BE2C (cell line): ENCODE data around the gene RAB11B.
"Not testable (repeated sequence)": the region's sequence is repeated elsewhere in the genome, so short reads cannot be mapped to it uniquely, and the experiment has no call there.

Experiments
- DNase-seq: peaks from one replicate; pipeline ENCODE4 v3.0.0-alpha.2; 2020
- H3K27me3 ChIP-seq: fragments of 250-450 bp; sonication (Bioruptor Pico); 2 replicates; pipeline ENCODE4 v1.5.1; 2020; ENCODE audit warnings: mild to moderate bottlenecking
- H3K36me3 ChIP-seq: fragments of 250-450 bp; sonication (Bioruptor Pico); 2 replicates; pipeline ENCODE4 v1.5.1; 2020; ENCODE audit warnings: mild to moderate bottlenecking
- H3K4me1 ChIP-seq: fragments of 250-450 bp; sonication (Bioruptor Pico); 2 replicates; pipeline ENCODE4 v1.5.1; 2020
- H3K4me3 ChIP-seq: 2 replicates; pipeline ENCODE4 v1.5.1; 2011; ENCODE audit warnings: low read depth, low read length
- H3K9me3 ChIP-seq: fragments of 250-450 bp; sonication (Bioruptor Pico); 2 replicates; pipeline ENCODE4 v1.5.1; 2020
- TF ChIP-seq, protein P1 (sequence below): IDR thresholded peaks from 2 replicates; pipeline ENCODE4 v1.5.1; 2012; ENCODE audit warnings: mild to moderate bottlenecking, low read depth, low read length

The RAB11B gene

DNA sequence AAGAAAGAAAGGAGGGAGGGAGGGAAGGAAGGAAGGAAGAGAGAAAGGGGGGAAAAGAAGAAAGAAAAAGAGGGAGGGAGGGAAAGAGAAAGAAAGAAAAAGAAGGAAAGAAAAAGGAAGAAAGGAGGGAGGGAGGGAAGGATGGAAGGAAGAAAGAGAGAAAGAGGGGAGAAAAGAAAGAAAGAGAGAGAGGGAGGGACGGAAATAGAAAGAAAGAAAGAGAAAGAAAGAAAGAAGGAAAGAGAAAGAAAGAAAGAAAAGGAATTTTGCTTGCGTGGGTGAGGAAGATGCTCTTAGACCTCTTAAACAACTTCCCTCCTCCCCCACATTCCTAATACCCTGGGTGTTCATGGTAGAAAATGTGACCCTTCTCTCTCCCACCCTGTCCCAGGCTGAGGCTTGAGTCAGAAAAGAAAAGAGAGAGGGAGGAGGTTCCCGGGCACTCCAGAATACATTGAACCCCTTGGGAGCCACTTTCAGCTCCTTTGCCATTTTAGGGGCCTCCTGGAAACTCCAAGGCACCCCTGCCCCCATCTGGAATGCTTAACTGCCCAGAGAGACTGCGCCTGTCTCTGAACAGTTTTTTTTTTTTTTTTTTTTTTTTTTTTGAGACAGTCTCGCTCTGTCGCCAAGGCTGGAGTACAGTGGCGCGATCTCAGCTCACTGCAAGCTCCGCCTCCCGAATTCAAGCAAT is 37.9 kb upstream of the RAB11B start:
- TF ChIP-seq, protein P1, sequence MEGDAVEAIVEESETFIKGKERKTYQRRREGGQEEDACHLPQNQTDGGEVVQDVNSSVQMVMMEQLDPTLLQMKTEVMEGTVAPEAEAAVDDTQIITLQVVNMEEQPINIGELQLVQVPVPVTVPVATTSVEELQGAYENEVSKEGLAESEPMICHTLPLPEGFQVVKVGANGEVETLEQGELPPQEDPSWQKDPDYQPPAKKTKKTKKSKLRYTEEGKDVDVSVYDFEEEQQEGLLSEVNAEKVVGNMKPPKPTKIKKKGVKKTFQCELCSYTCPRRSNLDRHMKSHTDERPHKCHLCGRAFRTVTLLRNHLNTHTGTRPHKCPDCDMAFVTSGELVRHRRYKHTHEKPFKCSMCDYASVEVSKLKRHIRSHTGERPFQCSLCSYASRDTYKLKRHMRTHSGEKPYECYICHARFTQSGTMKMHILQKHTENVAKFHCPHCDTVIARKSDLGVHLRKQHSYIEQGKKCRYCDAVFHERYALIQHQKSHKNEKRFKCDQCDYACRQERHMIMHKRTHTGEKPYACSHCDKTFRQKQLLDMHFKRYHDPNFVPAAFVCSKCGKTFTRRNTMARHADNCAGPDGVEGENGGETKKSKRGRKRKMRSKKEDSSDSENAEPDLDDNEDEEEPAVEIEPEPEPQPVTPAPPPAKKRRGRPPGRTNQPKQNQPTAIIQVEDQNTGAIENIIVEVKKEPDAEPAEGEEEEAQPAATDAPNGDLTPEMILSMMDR, result no peak
- DNase-seq, result no peak
- H3K4me3 ChIP-seq, result no peak overlapping the region
- no peaks in the 10 kb centered on the region; the same call in 1 of the 2 replicates for H3K9me3 ChIP-seq
- no peaks in the 10 kb centered on the region; the same call in 1 of the 2 replicates for H3K4me1 ChIP-seq
- no peaks in the 10 kb centered on the region for H3K36me3 ChIP-seq
- peaks cover 21% of the 10 kb centered on the region for H3K27me3 ChIP-seq

DNA sequence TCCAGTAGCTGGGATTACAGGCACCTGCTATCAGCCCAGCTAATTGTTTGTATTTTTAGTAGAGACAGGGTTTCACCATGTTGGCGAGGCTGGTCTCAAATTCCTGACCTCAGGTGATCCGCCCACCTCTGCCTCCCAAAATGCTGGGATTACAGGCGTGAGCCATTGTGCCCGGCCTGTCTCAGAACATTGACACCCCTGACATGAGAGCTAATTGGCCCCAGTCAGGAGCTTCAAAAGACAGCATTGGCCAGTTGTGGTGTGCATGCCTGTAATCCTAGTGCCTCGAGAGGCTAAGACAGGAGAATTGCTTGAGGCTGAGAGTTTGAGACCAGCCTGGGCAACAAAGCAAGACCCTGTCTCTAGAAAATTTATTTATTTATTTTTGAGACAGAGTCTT is 37.3 kb upstream of the RAB11B start:
- H3K4me1 ChIP-seq, H3K4me3 ChIP-seq, H3K36me3 ChIP-seq, DNase-seq, H3K9me3 ChIP-seq: not testable (repeated sequence)
- peaks cover 21% of the 10 kb centered on the region for H3K27me3 ChIP-seq

- Histone ChIP-seq H3K4me1 (no peaks in the 10 kb centered on the region; the same call in 1 of the 2 replicates), H3K27me3 (peaks cover 16% of the 10 kb centered on the region), H3K9me3 (no peaks in the 10 kb centered on the region; the same call in 1 of the 2 replicates), H3K4me3 (no peak overlapping the region), H3K36me3 (no peaks in the 10 kb centered on the region)
- TF ChIP-seq, protein P1, result no peak
- DNase-seq, result no peak
These were observed 34.3 kb upstream of the RAB11B start for GRCh38 chr19:8355631-8356402.

DNA sequence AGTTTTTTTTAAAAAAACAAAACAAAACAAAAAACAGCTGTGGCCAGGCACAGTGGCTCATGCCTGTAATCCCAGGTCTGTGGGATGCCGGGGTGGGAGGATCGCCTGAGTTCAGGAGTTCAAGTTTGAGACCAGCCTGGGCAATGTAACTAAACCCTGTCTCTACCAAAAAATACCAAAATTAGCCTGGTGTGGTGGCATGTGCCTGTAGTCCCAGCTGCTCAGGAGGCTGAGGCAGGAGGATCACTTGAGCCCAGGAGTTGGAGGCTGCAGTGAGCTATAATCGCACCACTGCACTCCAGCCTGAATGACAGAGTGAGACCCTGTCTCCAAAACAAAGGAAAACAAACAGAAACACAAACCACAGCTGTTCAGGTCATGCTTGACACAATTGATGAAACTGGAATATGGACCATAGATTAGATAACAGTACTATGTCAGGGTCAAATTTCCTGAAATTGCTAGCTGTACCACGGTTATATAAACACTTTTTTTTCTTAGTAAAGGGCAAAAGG is 33.1 kb upstream of the RAB11B start:
- Histone ChIP-seq H3K4me1 (no peaks in the 10 kb centered on the region; the same call in none of the 2 replicates), H3K36me3 (no peaks in the 10 kb centered on the region), H3K9me3 (no peaks in the 10 kb centered on the region; the same call in 1 of the 2 replicates), H3K4me3 (no peak overlapping the region), H3K27me3 (peaks cover 8% of the 10 kb centered on the region)
- no peak for DNase-seq
- TF ChIP-seq, protein P1, result no peak

DNA sequence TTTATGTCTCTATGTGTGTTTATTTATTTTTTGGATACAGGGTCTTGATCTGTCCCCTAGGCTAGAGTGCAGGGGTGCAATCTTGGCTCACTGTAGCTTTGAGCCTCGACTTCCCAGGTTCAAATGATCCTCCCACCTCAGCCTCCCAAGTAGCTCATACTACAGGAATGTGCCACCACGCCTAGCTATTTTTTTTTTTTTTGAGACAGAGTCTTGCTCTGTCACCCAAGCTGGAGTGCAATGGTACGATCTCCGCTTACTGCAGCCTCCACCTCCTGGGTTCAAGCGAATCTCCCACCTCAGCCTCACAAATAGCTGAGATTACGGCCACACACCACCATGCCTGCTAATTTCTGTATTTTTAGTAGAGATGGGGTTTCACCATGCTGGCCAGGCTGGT is 31.2 kb upstream of the RAB11B start:
- H3K4me3 ChIP-seq, result no peak overlapping the region
- H3K36me3 ChIP-seq, result no peaks in the 10 kb centered on the region
- no peak for DNase-seq
- H3K4me1 ChIP-seq, result no peaks in the 10 kb centered on the region; the same call in none of the 2 replicates
- TF ChIP-seq, protein P1, result no peak
- peaks cover 8% of the 10 kb centered on the region; the same call in 1 of the 2 replicates for H3K27me3 ChIP-seq
- H3K9me3 ChIP-seq, result no peaks in the 10 kb centered on the region; the same call in 1 of the 2 replicates

GRCh38 chr19:8360196-8360595 is 30.0 kb upstream of the RAB11B start:
- TF ChIP-seq, protein P1, result no peak
- Histone ChIP-seq H3K4me1 (no peaks in the 10 kb centered on the region; the same call in 1 of the 2 replicates), H3K4me3 (no peak overlapping the region), H3K9me3 (no peaks in the 10 kb centered on the region; the same call in 1 of the 2 replicates), H3K36me3 (no peaks in the 10 kb centered on the region), H3K27me3 (peaks cover 8% of the 10 kb centered on the region; the same call in 1 of the 2 replicates)
- no peak for DNase-seq
